HK-2 (cell line): Measurements from ENCODE around the gene CDK16.
"Not testable (repeated sequence)": the region's sequence is repeated elsewhere in the genome, so short reads cannot be mapped to it uniquely, and the experiment has no call there.

ENCODE experiments used
- DNase-seq: peaks from one replicate; pipeline ENCODE4 v3.0.0-alpha.2; 2018; ENCODE audit not compliant: unreplicated experiment

Gene CDK16

DNA sequence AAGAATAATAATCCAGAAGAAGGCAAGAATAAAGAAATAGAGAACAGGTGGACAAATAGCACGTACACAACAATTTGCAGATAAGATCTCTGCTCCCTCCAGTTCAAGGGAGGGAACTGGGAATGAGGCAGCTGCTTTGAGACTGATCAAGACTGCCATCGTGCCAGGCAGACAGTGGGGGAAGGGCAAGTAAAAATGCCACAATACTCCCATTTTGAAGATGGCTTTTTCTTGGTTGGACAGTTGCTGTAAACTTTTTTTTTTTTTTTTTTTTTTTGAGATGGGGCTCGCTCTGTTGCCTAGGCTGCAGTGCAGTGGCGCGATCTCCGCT lies 31.5 kb downstream of the CDK16 start:
- DNase-seq: no peak

DNA sequence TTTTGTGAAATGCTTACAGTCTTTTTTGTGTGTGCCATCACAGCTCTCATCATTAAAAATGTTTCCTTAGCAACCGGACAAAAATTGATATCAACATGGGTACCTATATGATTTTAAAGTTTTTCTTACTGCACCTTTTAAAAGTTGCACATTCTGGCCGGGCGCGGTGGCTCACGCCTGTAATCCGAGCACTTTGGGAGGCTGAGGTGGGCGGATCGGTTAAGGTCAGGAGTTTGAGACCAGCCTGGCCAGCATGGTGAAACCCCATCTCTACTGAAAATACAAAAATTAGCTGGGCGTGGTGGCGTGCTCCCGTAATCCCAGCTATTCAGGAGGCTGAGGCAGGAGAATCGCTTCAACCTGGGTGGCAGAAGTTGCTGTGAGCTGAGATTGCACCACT lies 39.1 kb downstream of the CDK16 start:
- not testable (repeated sequence) for DNase-seq

DNA sequence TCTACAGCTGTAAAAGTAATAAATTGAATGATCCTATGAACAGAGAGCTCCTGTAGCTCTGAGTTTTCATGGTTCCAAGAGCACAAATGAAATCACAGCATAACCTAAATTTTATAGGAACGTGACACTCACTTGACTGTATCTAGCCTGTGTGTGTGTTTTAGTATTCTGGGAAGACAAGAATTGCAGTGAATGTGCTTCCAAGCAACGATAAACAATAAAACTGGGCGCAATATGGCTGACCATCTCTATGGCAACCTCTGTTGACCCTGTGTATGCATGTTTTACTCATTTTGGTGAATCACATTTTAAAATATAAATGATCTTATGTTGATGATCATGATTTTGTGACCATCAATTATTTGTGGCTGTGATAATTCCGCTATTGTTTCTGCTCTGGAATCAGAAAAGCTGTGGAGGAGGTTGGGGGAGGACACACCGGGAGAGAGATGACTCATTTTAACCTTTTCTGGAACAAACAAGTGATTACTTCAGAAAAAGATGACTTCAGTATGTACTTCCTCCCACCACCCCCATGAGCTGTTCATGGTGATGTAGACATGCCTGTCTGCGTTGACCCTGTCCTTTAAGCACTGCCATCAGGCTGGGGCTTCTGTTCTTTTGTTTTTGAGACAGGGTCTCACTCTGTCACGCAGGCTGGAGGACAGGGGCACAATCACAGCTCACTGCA lies 46.1 kb downstream of the CDK16 start:
- DNase-seq: no peak

DNA sequence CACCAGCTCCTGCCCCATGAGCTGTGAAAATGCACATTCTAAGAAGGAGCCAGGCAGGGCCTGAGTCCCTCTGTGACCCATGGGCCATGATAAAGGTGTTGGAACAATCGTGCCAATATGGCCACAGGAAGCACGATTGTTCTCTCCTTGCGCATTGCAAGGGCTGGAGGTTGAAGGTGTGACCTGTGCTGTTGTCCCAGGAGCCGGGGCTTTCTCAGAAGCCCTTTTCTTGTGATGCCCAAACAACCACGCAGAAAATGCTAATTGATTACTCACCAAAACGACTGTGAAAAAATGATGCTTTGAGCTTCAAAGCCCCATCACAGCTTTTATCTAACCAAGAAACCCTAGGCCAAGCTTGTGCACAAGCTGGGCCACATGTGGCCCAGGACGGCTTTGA lies 48.2 kb downstream of the CDK16 start:
- DNase-seq: no peak

DNA sequence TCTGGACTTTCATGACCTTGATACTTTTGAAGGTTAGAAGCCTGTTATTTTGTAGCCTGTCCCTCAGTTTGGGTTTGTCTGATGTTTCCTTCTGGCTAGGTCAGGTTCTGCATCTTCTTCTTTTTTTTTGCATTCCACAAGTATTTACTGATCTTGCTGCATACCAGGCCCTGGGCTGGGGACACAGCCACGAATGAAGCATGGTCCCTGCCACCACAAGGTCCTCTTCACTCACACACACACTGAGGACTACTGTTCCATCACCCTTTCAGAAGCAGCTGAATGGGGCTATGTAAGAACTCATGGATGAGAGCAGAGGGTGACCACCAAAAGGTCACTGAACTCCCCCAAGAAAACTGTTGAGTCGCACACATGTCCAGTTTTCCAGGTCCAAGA lies 53.5 kb downstream of the CDK16 start:
- DNase-seq: no peak

DNA sequence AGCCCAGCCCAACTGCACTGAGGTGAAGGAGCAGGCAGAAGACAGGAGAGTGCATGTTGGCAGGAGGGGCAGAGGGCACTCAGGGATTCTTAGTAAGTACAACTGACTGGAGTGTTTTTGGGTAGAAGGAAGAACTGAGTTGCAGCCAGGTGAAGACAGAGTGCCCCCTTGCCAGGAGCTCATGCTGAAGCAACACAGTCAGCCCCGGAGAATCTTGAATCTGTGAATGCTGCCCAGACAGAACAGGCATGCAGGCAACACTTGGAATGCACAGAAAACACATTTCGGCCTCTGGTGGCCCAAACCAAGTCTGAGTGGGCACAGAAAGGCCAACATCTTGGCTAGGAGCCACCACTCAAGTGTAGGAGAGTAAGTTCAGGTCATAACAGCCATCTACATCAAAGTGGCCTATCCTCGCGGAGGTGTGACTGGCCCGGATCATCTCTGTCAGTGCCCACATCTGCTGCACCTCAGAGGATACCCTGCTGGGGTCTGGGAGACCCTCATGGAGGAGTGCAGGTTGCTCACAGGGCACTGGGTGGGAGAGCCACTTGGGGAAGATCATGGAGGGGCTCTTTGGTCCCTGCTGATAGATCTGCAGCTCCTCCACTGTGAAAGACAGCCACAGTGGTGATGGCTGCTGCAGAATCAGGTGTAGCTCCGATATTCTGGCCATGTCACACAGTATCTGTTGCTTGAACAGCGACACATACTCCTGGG lies 54.7 kb downstream of the CDK16 start:
- no peak for DNase-seq

DNA sequence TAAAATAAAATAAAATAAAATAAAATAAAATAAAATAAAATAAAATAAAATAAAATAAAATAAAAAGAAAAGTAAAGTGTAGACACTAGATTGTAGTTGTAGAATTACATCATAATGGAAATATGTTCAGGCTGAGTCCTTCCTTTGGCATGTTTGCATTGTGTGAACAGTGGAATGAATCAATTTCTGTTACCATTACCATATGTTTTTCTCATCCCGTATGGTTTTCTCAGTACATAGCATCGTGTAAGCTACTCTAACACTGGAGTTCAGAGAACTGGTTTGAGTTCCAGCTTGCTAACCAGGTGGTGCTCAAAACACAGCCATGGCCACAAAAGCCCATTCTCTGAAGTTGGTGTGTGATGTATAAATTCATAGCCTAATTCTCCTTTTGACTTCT lies 60.2 kb downstream of the CDK16 start:
- DNase-seq: no peak
